Measurements from ENCODE around the gene VWC2.
"Not testable (repeated sequence)": the region's sequence is repeated elsewhere in the genome, so short reads cannot be mapped to it uniquely, and the experiment has no call there.

The VWC2 gene

GRCh38 chr7:49787980-49788379 lies 14.5 kb downstream of the VWC2 start:
- no peak for DNase-seq

DNA sequence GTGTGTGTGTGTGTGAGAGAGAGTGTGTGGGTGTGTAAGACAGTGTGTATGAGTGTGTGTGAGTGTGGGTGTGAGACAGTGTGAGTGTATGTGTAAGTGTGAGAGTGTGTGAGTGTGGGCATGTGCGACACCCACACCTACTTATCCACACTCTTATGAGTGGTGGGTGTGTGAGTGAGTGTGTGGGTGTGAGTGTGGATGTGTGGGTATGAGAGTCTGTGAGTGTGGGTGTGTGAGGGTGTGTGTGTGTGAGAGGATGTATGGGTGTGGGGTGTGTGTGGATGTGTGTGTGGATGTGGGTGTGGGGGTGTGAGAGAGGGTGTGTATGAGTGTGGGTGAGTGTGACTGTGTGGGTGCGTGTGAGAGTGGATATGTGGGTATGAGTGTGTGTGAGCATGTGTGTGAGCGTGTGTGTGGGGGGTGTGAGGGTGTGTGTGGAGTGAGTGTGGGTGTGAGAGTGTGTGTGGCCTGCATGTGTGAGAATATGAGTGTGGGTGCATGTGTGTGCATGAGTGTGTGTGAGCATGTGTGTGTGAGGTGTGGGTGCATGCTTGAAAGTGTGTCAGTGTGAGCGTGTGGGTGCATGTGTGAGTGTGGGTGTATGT lies 15.1 kb downstream of the VWC2 start:
- DNase-seq: no peak

DNA sequence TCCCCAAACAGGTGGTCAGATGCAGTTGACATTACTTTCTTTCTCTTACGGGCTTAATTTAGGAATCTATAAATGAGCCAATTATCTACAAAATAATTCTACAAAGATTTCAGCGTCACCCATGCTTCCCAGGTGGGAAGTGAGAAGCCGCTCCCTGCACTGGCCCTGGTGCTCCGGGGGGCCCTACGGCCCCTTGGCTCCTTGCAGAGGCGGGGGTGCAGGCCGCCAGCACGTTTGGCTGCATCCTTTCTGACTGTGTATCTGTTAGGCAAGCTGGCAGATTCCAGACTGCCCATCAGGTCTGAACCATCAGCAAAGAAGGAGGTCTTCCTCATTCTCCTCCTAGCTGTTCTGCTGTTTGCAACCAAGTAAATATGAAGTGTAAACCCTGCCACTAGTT lies 16.3 kb downstream of the VWC2 start:
- DNase-seq: no peak

DNA sequence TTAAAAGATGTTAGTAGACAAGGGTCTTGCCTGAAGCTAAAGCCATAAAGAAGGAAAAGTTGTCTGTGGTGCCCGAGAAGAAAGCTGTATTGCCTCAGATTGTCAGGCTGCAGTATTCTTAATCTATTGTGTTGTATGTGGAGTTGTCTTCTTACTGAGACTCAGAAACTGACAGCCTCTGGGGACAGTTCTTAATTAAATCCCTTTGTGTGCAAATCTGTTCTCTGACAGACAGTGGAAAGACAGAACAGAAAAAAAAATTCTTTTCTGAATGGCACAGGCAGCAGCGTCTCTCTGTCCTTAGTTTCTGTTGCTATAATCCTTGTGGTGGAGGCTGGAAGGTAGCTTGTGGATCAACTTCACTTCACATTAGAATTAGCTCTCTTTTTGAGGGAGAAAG lies 16.8 kb downstream of the VWC2 start:
- DNase-seq: no peak

GRCh38 chr7:49791088-49791741 lies 17.8 kb downstream of the VWC2 start:
- DNase-seq: no peak

DNA sequence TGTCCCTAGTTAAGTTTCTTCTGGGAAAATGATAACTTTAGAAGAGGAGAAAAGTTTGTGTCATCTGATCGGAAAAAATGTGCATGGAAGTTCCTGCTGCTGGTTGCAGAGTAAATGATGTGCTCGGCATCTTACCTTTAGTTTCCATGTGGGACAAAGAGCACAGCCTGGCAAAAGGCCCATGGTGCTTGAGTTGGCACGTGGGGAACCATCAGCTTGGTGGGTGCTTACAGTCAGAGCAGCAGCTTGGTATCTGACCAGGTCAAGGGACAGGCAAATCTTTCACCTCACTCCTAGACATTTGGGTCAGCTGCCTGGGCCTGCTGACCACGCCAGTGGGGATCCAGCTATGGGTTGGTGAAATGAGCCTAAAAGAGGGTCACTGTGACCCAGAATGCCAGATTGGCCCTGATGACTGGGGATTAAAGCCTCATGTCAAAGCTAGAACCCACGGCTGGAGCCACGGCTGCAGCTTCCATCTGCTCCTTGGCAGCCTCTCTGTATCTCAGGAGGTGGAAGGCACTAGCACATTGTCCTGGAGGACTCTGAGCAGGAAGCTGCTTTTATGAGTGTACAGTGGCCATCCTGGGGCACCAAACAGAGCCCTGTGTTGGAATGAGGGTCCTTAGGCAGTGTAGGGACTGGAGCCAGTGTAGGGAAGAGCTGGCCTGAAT lies 24.7 kb downstream of the VWC2 start:
- DNase-seq: no peak

GRCh38 chr7:49800031-49800430 lies 26.6 kb downstream of the VWC2 start:
- no peak for DNase-seq

DNA sequence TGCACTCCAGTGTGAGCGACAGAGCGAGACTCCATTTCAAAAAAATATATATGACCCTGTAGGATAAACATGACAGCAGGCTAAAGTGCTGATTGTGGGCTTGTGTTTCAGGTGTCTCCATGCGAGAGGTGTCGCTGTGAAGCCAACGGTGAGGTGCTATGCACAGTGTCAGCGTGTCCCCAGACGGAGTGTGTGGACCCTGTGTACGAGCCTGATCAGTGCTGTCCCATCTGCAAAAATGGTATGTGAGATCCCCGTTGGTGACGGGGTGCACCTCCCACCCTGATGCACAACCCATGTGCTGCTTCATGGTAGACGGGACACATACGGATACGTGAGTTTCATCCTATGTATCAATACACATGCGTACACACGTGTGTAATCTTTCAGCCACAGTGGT lies 29.2 kb downstream of the VWC2 start:
- no peak for DNase-seq

- no peak for DNase-seq
Measured at GRCh38 chr7:49803812-49804211, 30.4 kb downstream of the VWC2 start.

DNA sequence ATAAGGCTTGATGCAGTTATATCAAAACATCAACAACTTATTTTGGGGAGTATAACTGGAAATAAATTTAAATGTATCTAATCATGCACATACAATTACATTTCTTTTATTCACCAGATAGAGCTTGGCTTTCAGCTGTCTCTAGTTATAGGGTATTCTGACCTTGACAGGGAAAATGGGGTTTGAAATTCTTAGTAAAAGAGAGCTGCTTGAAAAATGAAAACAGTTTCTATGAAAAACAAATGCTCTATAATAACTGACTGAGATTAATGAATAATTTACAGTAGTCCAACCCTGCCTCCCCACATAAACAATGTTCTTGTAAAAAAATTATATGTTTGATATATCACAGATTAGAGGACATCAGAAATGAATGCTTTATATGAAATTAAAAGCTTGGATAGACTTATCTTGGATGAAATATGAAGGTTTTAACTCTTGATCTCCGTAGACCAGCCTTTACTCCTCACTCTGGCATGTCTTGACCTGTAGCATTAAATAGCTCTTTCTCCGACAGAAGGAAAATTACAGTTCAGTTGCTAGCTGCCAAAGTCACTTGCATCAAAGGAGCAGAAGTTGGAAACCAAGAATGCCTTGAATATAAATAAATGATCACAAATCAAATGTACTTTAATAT lies 32.1 kb downstream of the VWC2 start:
- DNase-seq: no peak

DNA sequence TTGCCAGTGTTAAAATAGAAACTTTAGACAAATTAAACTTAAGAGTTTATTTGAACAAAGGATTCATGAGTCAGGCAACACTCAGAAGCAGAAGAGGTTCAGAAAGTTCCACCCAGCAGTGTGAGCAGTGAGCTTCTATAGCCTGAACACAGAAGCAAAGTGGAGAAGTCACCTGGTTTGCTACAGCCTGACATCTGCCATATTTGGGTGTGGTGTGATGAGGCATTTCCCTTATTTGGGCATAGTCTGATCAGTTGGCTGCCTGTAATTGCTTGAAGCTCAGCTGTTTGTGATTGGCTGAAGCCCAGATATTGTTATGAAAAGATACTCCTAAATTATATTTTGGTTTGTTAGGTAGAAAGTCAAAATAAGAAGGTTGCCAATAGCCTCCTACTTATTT lies 39.1 kb downstream of the VWC2 start:
- no peak for DNase-seq

GRCh38 chr7:49817279-49817678 lies 43.8 kb downstream of the VWC2 start:
- no peak for DNase-seq

- no peak for DNase-seq
Measured at GRCh38 chr7:49821181-49821580, 47.7 kb downstream of the VWC2 start.

DNA sequence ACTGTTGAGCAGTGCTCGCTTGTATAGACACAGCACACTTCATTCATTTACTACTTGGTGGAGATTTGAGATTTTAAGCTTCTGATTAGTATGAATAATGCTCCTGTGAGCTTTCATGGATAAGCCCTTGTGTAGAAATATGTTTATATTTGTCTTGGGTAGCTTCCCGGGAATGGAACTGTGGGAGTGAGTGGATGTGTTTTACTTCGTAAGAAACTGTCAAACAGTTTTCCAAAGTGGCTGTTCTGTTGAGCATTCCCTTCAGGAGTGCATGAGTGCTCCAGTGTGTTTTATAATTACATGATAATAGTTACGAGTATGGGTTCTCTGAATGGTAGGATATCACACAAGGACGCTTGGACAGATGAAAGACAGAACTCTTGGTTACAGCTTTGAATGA lies 49.4 kb downstream of the VWC2 start:
- DNase-seq: no peak

GRCh38 chr7:49823566-49823965 lies 50.1 kb downstream of the VWC2 start:
- DNase-seq: no peak

- no peak for DNase-seq
Measured at GRCh38 chr7:49839863-49840645, 66.6 kb downstream of the VWC2 start.

GRCh38 chr7:49840751-49841405 lies 67.4 kb downstream of the VWC2 start:
- DNase-seq: no peak

DNA sequence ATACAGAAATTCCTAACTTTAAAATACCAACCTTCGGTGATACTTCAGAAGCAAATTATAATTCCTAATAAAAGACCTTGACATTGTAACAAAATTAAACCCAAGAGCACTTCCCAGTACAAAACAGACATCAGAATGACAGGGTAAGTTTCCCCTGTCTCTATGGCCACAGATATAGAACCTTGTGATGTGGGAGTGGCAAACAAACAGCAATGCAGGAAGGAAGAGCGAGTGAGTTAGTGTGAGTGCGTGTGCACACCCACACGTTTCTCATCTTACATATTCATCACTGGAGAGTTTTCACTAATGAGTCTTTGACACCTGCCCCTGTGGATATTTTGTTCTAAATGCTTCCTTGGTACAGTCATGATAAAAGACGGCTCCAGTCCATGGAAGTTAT lies 72.2 kb downstream of the VWC2 start:
- DNase-seq: no peak

- no peak for DNase-seq
Measured at GRCh38 chr7:49848211-49848841, 74.9 kb downstream of the VWC2 start.

- DNase-seq: no peak
Measured at GRCh38 chr7:49850921-49851613, 77.6 kb downstream of the VWC2 start.

DNA sequence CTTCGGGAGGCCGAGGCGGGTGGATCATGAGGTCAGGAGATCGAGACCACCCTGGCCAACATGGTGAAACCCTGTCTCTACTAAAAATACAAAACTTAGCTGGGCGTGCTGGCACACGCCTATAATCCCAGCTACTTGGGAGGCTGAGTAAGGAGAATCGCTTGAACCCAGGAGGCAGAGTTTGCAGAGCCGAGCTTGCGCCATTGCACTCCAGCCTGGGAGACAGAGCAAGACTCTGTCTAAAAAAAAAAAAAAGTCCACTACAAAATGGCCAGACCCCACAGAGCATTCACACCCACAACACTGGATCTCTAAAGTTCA lies 78.1 kb downstream of the VWC2 start:
- not testable (repeated sequence) for DNase-seq
